HepG2 (cell line): ENCODE results near the gene TBC1D10A. TPM values are rescaled to one million over a fixed set of nuclear protein-coding genes. Genes with fewer than 3 reads are reported as not detected.

Experiments used
- FOXA1 ChIP-seq, 2 experiments: fragments of 450-650 bp in 1 of 2; sonication (generic) in 1 of 2; formaldehyde crosslinking in 1 of 2; IDR thresholded peaks; 2 replicates each; pipeline versions ENCODE4 v1.4.0 to v1.6.1; 2016 to 2020; ENCODE audit warnings: missing genetic modification reagents in 1 of 2
- GATAD1 ChIP-seq: IDR thresholded peaks from 2 replicates; pipeline ENCODE4 v1.6.1; 2016; ENCODE audit warnings: missing genetic modification reagents, missing compliant biosample characterization
- MED1 ChIP-seq: sonication (generic); formaldehyde crosslinking; IDR thresholded peaks from 2 replicates; pipeline ENCODE4 v1.4.0; 2020; ENCODE audit warnings: missing genetic modification reagents
- NFE2L2 ChIP-seq: fragments of 150-350 bp; IDR thresholded peaks from 2 replicates; pipeline ENCODE4 v1.6.1; 2014; ENCODE audit warnings: low read length
- RFXAP ChIP-seq: sonication (generic); formaldehyde crosslinking; IDR thresholded peaks from 2 replicates; pipeline ENCODE4 v1.4.0; 2020; ENCODE audit warnings: missing genetic modification reagents, borderline replicate concordance
- ZFY ChIP-seq: sonication (generic); formaldehyde crosslinking; IDR thresholded peaks from 2 replicates; pipeline ENCODE4 v1.4.0; 2020; ENCODE audit warnings: missing genetic modification reagents
- ZNF260 ChIP-seq: sonication (generic); formaldehyde crosslinking; IDR thresholded peaks from 2 replicates; pipeline ENCODE4 v1.4.0; 2020; ENCODE audit warnings: missing genetic modification reagents, low read depth, mild to moderate bottlenecking, borderline replicate concordance
- ZNF30 ChIP-seq: sonication (generic); formaldehyde crosslinking; IDR thresholded peaks from 2 replicates; pipeline ENCODE4 v1.5.0; 2020; ENCODE audit warnings: mild to moderate bottlenecking, missing genetic modification reagents
- ZNF501 ChIP-seq: sonication (generic); formaldehyde crosslinking; IDR thresholded peaks from 2 replicates; pipeline ENCODE4 v1.5.1; 2020; ENCODE audit warnings: mild to moderate bottlenecking, moderate library complexity, missing genetic modification reagents
- ZNF652 ChIP-seq: IDR thresholded peaks from 2 replicates; pipeline ENCODE4 v1.6.1; 2016; ENCODE audit warnings: low read depth, borderline replicate concordance
- ZNF703 ChIP-seq: sonication (generic); formaldehyde crosslinking; IDR thresholded peaks from 2 replicates; pipeline ENCODE4 v1.5.1; 2020; ENCODE audit warnings: missing genetic modification reagents, mild to moderate bottlenecking, moderate library complexity, borderline replicate concordance
- ZNF776 ChIP-seq: sonication (generic); formaldehyde crosslinking; IDR thresholded peaks from 2 replicates; pipeline ENCODE4 v1.4.0; 2020; ENCODE audit warnings: mild to moderate bottlenecking, missing genetic modification reagents
- ZSCAN31 ChIP-seq: sonication (generic); formaldehyde crosslinking; IDR thresholded peaks from 2 replicates; pipeline ENCODE4 v1.5.0; 2020; ENCODE audit warnings: low read depth, mild to moderate bottlenecking, missing genetic modification reagents
- polyA plus RNA-seq, 8 experiments: library from polyadenylated mRNA; depleted of rRNA in 3 of 8; stranded (reverse) in 7 of 8; unstranded in 1 of 8; fragments of >200 nt; fragmentation: Illumina TruSeq in 4 of 8; extraction: Trizol in 4 of 8; gene quantifications; 2 replicates each; pipeline versions ENCODE4 v1.2.1 to v1.2.3, GENCODE V29; 2011 to 2016; ENCODE audit warnings: low read depth in 4 of 8, missing spikeins in 1 of 8, mixed read lengths in 1 of 8; ENCODE audit not compliant: insufficient read depth in 1 of 8
- total RNA-seq, 5 experiments: library from RNA; depleted of rRNA; stranded (reverse); fragments of >200 nt; fragmentation: Illumina TruSeq; extraction: Trizol; gene quantifications; 2 replicates each; pipeline ENCODE4 v1.2.3, GENCODE V29; 2016; ENCODE audit warnings: low read depth in 1 of 5
- TF ChIP-seq, protein P1 (sequence below): IDR thresholded peaks from 2 replicates; pipeline ENCODE4 v1.6.1; 2012; ENCODE audit warnings: low read length, improper control_type of control experiment
- TF ChIP-seq, protein P2 (sequence below): sonication (generic); formaldehyde crosslinking; IDR thresholded peaks from 2 replicates; pipeline ENCODE4 v1.4.0; 2020; ENCODE audit warnings: mild to moderate bottlenecking, missing genetic modification reagents, borderline replicate concordance
- TF ChIP-seq, protein P3 (sequence below): sonication (generic); formaldehyde crosslinking; IDR thresholded peaks from 2 replicates; pipeline ENCODE4 v1.8.1; 2022; ENCODE audit warnings: low read depth, mild to moderate bottlenecking, missing genetic modification reagents

Gene TBC1D10A
- total and polyA plus RNA-seq, 2 of the 13 experiments (the other 11 are each of a cell fraction or from before 2014, with no cell fraction given) = 4.2 to 4.9 TPM

DNA sequence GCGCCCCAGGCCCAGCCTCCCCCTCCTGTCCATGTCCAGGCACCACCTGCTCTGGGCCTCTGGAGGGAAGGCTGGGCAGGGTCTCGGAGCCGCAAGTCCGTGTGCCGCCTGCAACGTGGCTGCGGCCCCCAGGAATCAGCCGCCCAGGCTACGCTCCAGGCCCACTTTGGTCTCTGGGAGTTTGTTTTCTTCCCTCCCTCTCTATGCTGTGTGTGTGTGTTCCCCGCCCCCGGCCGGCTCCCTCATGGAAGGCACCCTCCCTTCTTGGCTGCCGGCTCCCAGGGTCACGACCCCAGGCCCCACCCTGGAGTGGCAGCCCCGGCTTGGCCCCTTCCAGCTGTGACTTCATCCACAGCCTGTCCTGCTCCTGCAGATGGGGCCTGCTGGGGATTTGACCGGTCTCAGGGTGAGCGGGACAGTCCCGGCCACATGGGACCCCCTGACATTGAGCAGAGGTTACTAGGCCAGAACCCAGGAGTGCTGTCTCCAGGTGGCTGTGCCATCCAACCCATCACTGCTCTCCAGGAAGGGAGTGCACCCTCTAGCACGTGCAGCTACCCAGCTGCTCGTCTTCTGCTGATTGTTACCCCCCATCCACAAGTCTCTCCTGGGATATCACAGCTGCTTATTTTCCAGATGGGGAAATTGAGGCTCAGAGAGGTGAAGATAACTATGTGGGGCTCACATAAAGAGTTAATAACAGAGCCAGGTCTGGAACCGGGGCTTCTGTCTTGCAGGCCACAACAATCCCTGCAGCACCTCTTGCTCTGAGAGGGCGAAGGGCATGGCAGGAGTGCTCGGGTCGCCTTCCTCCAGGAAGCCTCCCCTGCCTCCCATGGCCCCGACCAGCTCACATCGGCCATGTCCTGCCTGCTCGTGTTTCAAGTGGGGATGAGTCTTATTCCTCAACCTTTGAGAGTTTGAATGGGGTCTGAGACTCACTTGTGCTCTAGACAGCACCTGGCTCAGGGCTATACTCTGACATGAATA is 77.4 kb downstream of the TBC1D10A start (continued):
- TF ChIP-seq, protein P1, sequence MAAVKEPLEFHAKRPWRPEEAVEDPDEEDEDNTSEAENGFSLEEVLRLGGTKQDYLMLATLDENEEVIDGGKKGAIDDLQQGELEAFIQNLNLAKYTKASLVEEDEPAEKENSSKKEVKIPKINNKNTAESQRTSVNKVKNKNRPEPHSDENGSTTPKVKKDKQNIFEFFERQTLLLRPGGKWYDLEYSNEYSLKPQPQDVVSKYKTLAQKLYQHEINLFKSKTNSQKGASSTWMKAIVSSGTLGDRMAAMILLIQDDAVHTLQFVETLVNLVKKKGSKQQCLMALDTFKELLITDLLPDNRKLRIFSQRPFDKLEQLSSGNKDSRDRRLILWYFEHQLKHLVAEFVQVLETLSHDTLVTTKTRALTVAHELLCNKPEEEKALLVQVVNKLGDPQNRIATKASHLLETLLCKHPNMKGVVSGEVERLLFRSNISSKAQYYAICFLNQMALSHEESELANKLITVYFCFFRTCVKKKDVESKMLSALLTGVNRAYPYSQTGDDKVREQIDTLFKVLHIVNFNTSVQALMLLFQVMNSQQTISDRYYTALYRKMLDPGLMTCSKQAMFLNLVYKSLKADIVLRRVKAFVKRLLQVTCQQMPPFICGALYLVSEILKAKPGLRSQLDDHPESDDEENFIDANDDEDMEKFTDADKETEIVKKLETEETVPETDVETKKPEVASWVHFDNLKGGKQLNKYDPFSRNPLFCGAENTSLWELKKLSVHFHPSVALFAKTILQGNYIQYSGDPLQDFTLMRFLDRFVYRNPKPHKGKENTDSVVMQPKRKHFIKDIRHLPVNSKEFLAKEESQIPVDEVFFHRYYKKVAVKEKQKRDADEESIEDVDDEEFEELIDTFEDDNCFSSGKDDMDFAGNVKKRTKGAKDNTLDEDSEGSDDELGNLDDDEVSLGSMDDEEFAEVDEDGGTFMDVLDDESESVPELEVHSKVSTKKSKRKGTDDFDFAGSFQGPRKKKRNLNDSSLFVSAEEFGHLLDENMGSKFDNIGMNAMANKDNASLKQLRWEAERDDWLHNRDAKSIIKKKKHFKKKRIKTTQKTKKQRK = no peak
- TF ChIP-seq MED1 (CRISPR knock-in tag) (no peak), ZNF776 (CRISPR knock-in tag) (0 out of 2 replicates have a peak, but pooled peaks have one; percentile 21), ZNF501 (0 out of 2 replicates have a peak, but pooled peaks have one; percentile 31), NFE2L2 (no peak), ZFY (peak; percentile 51), FOXA1 (IDR thresholded peaks at IDR 0.05) (no peak), FOXA1 (CRISPR knock-in tag; IDR thresholded peaks at IDR 0.05) (no peak), GATAD1 (CRISPR knock-in tag) (no peak), ZNF703 (no peak), ZSCAN31 (CRISPR knock-in tag) (no peak), ZNF260 (CRISPR knock-in tag) (no peak), ZNF652 (CRISPR knock-in tag) (0 out of 2 replicates have a peak, but pooled peaks have one; percentile 26), RFXAP (no peak), ZNF30 (CRISPR knock-in tag) (no peak)
- TF ChIP-seq, protein P2, sequence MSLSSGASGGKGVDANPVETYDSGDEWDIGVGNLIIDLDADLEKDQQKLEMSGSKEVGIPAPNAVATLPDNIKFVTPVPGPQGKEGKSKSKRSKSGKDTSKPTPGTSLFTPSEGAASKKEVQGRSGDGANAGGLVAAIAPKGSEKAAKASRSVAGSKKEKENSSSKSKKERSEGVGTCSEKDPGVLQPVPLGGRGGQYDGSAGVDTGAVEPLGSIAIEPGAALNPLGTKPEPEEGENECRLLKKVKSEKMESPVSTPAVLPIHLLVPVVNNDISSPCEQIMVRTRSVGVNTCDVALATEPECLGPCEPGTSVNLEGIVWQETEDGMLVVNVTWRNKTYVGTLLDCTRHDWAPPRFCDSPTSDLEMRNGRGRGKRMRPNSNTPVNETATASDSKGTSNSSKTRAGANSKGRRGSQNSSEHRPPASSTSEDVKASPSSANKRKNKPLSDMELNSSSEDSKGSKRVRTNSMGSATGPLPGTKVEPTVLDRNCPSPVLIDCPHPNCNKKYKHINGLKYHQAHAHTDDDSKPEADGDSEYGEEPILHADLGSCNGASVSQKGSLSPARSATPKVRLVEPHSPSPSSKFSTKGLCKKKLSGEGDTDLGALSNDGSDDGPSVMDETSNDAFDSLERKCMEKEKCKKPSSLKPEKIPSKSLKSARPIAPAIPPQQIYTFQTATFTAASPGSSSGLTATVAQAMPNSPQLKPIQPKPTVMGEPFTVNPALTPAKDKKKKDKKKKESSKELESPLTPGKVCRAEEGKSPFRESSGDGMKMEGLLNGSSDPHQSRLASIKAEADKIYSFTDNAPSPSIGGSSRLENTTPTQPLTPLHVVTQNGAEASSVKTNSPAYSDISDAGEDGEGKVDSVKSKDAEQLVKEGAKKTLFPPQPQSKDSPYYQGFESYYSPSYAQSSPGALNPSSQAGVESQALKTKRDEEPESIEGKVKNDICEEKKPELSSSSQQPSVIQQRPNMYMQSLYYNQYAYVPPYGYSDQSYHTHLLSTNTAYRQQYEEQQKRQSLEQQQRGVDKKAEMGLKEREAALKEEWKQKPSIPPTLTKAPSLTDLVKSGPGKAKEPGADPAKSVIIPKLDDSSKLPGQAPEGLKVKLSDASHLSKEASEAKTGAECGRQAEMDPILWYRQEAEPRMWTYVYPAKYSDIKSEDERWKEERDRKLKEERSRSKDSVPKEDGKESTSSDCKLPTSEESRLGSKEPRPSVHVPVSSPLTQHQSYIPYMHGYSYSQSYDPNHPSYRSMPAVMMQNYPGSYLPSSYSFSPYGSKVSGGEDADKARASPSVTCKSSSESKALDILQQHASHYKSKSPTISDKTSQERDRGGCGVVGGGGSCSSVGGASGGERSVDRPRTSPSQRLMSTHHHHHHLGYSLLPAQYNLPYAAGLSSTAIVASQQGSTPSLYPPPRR (CRISPR knock-in tag) = 0 out of 2 replicates have a peak, but pooled peaks have one; percentile 14
- TF ChIP-seq, protein P3, sequence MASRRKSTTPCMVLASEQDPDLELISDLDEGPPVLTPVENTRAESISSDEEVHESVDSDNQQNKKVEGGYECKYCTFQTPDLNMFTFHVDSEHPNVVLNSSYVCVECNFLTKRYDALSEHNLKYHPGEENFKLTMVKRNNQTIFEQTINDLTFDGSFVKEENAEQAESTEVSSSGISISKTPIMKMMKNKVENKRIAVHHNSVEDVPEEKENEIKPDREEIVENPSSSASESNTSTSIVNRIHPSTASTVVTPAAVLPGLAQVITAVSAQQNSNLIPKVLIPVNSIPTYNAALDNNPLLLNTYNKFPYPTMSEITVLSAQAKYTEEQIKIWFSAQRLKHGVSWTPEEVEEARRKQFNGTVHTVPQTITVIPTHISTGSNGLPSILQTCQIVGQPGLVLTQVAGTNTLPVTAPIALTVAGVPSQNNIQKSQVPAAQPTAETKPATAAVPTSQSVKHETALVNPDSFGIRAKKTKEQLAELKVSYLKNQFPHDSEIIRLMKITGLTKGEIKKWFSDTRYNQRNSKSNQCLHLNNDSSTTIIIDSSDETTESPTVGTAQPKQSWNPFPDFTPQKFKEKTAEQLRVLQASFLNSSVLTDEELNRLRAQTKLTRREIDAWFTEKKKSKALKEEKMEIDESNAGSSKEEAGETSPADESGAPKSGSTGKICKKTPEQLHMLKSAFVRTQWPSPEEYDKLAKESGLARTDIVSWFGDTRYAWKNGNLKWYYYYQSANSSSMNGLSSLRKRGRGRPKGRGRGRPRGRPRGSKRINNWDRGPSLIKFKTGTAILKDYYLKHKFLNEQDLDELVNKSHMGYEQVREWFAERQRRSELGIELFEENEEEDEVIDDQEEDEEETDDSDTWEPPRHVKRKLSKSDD (CRISPR knock-in tag) = no peak
